ENCODE data around the gene FADD.

The FADD gene

DNA sequence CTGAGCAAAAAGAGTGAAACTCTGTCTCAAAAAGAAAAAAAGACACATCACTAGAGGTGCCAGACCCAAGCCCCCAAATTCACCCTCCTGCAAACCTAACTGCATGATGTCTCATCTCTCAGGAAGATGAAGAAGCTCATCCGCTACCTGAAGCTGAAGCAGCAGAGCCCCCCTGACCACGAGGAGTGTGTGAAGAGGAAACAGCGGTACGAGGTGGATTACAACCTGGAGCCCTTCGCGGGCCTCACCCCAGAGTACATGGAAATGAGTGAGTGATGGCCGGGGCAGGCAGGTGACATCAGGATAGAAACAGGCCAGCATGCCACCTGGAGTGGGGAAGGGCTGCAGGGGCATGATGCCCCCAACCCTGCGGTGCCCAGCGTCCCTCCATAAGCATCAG lies 36.0 kb upstream of the FADD start:
- Histone ChIP-seq H3K4me1 (ENCODE audit: insufficient read depth, poor library complexity, severe bottlenecking) (no peaks in the 10 kb centered on the region), H3K36me3 (ENCODE audit: low read depth) (no peaks in the 10 kb centered on the region), H3K27ac (ENCODE audit: poor library complexity, severe bottlenecking) (no peak overlapping the region), H3K9me3 (ENCODE audit: severe bottlenecking) (no peaks in the 10 kb centered on the region), H3K27me3 (ENCODE audit: insufficient read depth, poor library complexity, severe bottlenecking) (no peaks in the 10 kb centered on the region), H3K4me3 (ENCODE audit: severe bottlenecking) (no peak overlapping the region)
- no peak for ATAC-seq (ENCODE audit: low read depth)
- no peak for DNase-seq (ENCODE audit: low spot score)
- TF ChIP-seq, protein P1, sequence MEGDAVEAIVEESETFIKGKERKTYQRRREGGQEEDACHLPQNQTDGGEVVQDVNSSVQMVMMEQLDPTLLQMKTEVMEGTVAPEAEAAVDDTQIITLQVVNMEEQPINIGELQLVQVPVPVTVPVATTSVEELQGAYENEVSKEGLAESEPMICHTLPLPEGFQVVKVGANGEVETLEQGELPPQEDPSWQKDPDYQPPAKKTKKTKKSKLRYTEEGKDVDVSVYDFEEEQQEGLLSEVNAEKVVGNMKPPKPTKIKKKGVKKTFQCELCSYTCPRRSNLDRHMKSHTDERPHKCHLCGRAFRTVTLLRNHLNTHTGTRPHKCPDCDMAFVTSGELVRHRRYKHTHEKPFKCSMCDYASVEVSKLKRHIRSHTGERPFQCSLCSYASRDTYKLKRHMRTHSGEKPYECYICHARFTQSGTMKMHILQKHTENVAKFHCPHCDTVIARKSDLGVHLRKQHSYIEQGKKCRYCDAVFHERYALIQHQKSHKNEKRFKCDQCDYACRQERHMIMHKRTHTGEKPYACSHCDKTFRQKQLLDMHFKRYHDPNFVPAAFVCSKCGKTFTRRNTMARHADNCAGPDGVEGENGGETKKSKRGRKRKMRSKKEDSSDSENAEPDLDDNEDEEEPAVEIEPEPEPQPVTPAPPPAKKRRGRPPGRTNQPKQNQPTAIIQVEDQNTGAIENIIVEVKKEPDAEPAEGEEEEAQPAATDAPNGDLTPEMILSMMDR (IDR thresholded peaks at IDR 0.05; ENCODE audit: poor library complexity, severe bottlenecking) = no peak

- H3K9me3 ChIP-seq (ENCODE audit: severe bottlenecking) = no peaks in the 10 kb centered on the region
- H3K27ac ChIP-seq (ENCODE audit: poor library complexity, severe bottlenecking) = no peak overlapping the region
- no peaks in the 10 kb centered on the region for H3K27me3 ChIP-seq (ENCODE audit: insufficient read depth, poor library complexity, severe bottlenecking)
- no peak for DNase-seq (ENCODE audit: low spot score)
- TF ChIP-seq, protein P1 (IDR thresholded peaks at IDR 0.05; ENCODE audit: poor library complexity, severe bottlenecking) = no peak
- H3K4me3 ChIP-seq (ENCODE audit: severe bottlenecking) = no peak overlapping the region
- no peaks in the 10 kb centered on the region for H3K4me1 ChIP-seq (ENCODE audit: insufficient read depth, poor library complexity, severe bottlenecking)
- 0 out of 3 replicates have a peak, but pooled peaks have one; percentile 41 for ATAC-seq (ENCODE audit: low read depth)
- H3K36me3 ChIP-seq (ENCODE audit: low read depth) = no peaks in the 10 kb centered on the region
Observed at GRCh38 chr11:70167723-70168404, 35.2 kb upstream of the FADD start.

GRCh38 chr11:70168405-70168754 lies 34.7 kb upstream of the FADD start:
- Histone ChIP-seq H3K27me3 (ENCODE audit: insufficient read depth, poor library complexity, severe bottlenecking) (no peaks in the 10 kb centered on the region), H3K4me1 (ENCODE audit: insufficient read depth, poor library complexity, severe bottlenecking) (no peaks in the 10 kb centered on the region), H3K9me3 (ENCODE audit: severe bottlenecking) (no peaks in the 10 kb centered on the region), H3K27ac (ENCODE audit: poor library complexity, severe bottlenecking) (no peak overlapping the region), H3K4me3 (ENCODE audit: severe bottlenecking) (no peak overlapping the region), H3K36me3 (ENCODE audit: low read depth) (no peaks in the 10 kb centered on the region)
- DNase-seq (ENCODE audit: low spot score) (no peak), ATAC-seq (ENCODE audit: low read depth) (no peak)
- TF ChIP-seq, protein P1 (IDR thresholded peaks at IDR 0.05; ENCODE audit: poor library complexity, severe bottlenecking) = no peak

DNA sequence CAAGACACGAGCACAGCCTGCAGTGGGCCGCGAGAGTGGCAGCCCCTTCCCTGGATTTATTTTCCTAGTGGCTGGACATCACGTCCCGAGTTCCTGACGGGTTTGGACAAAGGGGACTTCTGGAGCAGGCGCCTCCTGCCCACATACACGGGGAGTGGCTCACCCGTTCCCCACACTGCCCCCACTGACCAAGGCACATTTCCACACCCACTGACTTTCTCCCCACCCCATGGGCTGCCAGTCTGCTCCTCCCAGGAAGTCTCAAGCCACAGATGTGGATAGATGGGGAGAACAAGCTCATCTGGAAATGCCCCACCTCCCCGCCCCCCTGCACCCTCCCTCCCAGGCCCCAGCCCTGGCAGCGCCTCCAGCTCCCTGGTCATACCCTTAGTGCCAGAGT lies 34.0 kb upstream of the FADD start:
- no peaks in the 10 kb centered on the region for H3K36me3 ChIP-seq (ENCODE audit: low read depth)
- no peaks in the 10 kb centered on the region for H3K9me3 ChIP-seq (ENCODE audit: severe bottlenecking)
- TF ChIP-seq, protein P1 (IDR thresholded peaks at IDR 0.05; ENCODE audit: poor library complexity, severe bottlenecking) = no peak
- H3K27ac ChIP-seq (ENCODE audit: poor library complexity, severe bottlenecking) = no peak overlapping the region
- no peaks in the 10 kb centered on the region for H3K4me1 ChIP-seq (ENCODE audit: insufficient read depth, poor library complexity, severe bottlenecking)
- DNase-seq (ENCODE audit: low spot score) (no peak), ATAC-seq (ENCODE audit: low read depth) (no peak)
- H3K27me3 ChIP-seq (ENCODE audit: insufficient read depth, poor library complexity, severe bottlenecking) = no peaks in the 10 kb centered on the region
- no peak overlapping the region for H3K4me3 ChIP-seq (ENCODE audit: severe bottlenecking)

DNA sequence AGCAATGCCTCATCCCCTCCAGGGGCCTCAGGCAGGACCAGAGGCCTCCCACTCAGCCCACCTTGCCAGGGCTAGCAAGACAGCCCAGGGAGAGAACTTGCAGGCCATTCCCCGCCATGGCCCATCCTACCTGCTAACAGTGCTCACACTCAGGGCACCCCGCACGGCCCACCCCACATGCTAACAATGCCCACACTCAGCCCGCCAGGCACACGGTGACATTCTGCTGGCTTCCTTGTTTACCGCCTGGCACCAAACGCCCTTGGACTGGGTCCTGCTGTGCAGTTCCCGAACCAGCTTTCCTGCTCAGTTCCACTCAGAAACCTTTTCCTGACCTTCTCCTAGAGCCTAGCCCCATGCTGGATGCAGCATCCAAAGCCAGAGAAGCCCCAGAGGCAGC lies 33.5 kb upstream of the FADD start:
- H3K9me3 ChIP-seq (ENCODE audit: severe bottlenecking) = no peaks in the 10 kb centered on the region
- no peak overlapping the region for H3K4me3 ChIP-seq (ENCODE audit: severe bottlenecking)
- H3K4me1 ChIP-seq (ENCODE audit: insufficient read depth, poor library complexity, severe bottlenecking) = no peaks in the 10 kb centered on the region
- no peak overlapping the region for H3K27ac ChIP-seq (ENCODE audit: poor library complexity, severe bottlenecking)
- DNase-seq (ENCODE audit: low spot score) (no peak), ATAC-seq (ENCODE audit: low read depth) (no peak)
- H3K27me3 ChIP-seq (ENCODE audit: insufficient read depth, poor library complexity, severe bottlenecking) = no peaks in the 10 kb centered on the region
- TF ChIP-seq, protein P1 (IDR thresholded peaks at IDR 0.05; ENCODE audit: poor library complexity, severe bottlenecking) = no peak
- no peaks in the 10 kb centered on the region for H3K36me3 ChIP-seq (ENCODE audit: low read depth)

Data from RWPE2 (cell line).